Measurements from ENCODE around the gene PGBD5.

Gene PGBD5

DNA sequence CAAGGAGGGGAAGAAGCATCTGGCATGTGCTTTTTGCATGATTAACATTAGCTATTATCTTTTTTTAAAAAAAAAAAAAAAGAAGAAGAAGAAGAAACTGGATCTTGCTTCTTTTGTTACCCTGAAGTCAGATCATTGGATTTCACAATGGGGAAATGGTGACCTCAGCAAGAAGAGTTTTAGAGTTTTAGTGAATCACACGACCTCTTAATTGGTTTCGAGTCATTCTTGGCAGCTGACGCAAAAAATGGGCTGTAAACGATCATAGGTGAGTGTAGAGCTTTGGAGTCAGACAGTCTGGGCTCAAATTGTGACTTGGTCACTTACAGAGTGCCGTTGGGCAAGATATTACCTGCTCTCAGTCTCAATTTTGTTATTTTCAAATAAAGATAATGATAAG, 33.3 kb upstream of the PGBD5 start:
- Histone ChIP-seq H3K36me3 (ENCODE audit: insufficient read depth, low read length) (no peaks in the 10 kb centered on the region), H3K27ac (no peak overlapping the region), H3K9me3 (ENCODE audit: low read depth, low read length) (no peaks in the 10 kb centered on the region), H3K4me3 (no peak overlapping the region), H3K9ac (ENCODE audit: insufficient read length) (no peak overlapping the region)
- no peak for DNase-seq (ENCODE audit: low read depth, low spot score)
- no peak for TF ChIP-seq EZH2 (IDR thresholded peaks at IDR 0.05)
- no peak for TF ChIP-seq FOXP2 (optimal IDR thresholded peaks at IDR 0.05; ENCODE audit: control extremely low read depth, extremely low read length, insufficient read depth)
- TF ChIP-seq POLR2AphosphoS5 (IDR thresholded peaks at IDR 0.05; ENCODE audit: borderline replicate concordance, low read depth, low read length), result no peak

DNA sequence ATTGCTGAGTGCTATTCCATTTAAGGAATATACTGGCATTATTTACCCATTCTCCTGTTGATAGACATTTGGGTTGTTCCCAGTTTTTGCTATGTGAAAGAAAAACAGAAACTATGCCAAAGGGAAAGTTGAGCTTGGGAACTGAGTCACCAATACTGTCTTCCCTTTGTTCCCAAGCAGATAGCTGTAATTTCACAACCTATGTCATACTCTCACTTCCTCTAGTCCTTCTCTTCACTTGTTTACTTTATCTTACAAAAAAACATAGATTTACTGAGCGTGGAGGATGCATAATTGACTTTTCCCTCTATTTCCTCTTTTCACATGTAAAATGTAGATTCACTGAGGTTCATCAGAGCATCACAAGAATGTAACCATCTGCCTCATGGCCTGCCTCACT, 32.4 kb upstream of the PGBD5 start:
- no peaks in the 10 kb centered on the region for H3K9me3 ChIP-seq (ENCODE audit: low read depth, low read length)
- no peak overlapping the region for H3K27ac ChIP-seq
- no peak for DNase-seq (ENCODE audit: low read depth, low spot score)
- no peaks in the 10 kb centered on the region for H3K36me3 ChIP-seq (ENCODE audit: insufficient read depth, low read length)
- H3K9ac ChIP-seq (ENCODE audit: insufficient read length), result no peak overlapping the region
- no peak overlapping the region for H3K4me3 ChIP-seq
- TF ChIP-seq FOXP2 (optimal IDR thresholded peaks at IDR 0.05; ENCODE audit: control extremely low read depth, extremely low read length, insufficient read depth) (no peak), EZH2 (IDR thresholded peaks at IDR 0.05) (no peak), POLR2AphosphoS5 (IDR thresholded peaks at IDR 0.05; ENCODE audit: borderline replicate concordance, low read depth, low read length) (no peak)

DNA sequence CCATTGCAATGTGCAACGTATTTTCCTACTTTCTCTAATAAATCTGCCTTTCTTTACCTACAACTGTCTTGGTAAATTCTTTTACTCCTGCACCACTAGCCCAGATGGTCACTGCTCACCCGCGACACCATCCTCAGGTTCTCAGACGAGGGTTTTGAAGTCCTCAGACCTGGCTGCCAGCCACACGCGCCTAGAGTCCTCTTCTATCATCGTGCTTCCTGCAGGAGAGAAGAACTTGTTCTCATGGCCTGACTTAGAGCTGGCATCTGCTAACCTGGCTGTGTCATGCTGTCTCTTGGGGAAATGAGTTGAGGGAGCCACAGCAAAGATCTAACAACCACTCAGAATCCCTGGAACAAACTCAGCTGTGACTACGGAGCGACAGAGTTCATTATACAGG, 30.3 kb upstream of the PGBD5 start:
- Histone ChIP-seq H3K9me3 (ENCODE audit: low read depth, low read length) (no peaks in the 10 kb centered on the region), H3K9ac (ENCODE audit: insufficient read length) (no peak overlapping the region), H3K36me3 (ENCODE audit: insufficient read depth, low read length) (no peaks in the 10 kb centered on the region), H3K27ac (no peak overlapping the region), H3K4me3 (no peak overlapping the region)
- DNase-seq (ENCODE audit: low read depth, low spot score), result no peak
- TF ChIP-seq FOXP2 (optimal IDR thresholded peaks at IDR 0.05; ENCODE audit: control extremely low read depth, extremely low read length, insufficient read depth) (no peak), EZH2 (IDR thresholded peaks at IDR 0.05) (no peak), POLR2AphosphoS5 (IDR thresholded peaks at IDR 0.05; ENCODE audit: borderline replicate concordance, low read depth, low read length) (no peak)

- Histone ChIP-seq H3K36me3 (ENCODE audit: insufficient read depth, low read length) (no peaks in the 10 kb centered on the region), H3K9me3 (ENCODE audit: low read depth, low read length) (no peaks in the 10 kb centered on the region), H3K9ac (ENCODE audit: insufficient read length) (no peak overlapping the region), H3K27ac (no peak overlapping the region), H3K4me3 (no peak overlapping the region)
- no peak for TF ChIP-seq FOXP2 (optimal IDR thresholded peaks at IDR 0.05; ENCODE audit: control extremely low read depth, extremely low read length, insufficient read depth)
- no peak for DNase-seq (ENCODE audit: low read depth, low spot score)
Measured at GRCh38 chr1:230455291-230455690, 29.2 kb upstream of the PGBD5 start.

GRCh38 chr1:230453377-230453776, 27.2 kb upstream of the PGBD5 start:
- no peak overlapping the region for H3K9ac ChIP-seq (ENCODE audit: insufficient read length)
- no peaks in the 10 kb centered on the region for H3K36me3 ChIP-seq (ENCODE audit: insufficient read depth, low read length)
- DNase-seq (ENCODE audit: low read depth, low spot score), result no peak
- no peaks in the 10 kb centered on the region for H3K9me3 ChIP-seq (ENCODE audit: low read depth, low read length)
- no peak for TF ChIP-seq FOXP2 (optimal IDR thresholded peaks at IDR 0.05; ENCODE audit: control extremely low read depth, extremely low read length, insufficient read depth)
- TF ChIP-seq POLR2AphosphoS5 (IDR thresholded peaks at IDR 0.05; ENCODE audit: borderline replicate concordance, low read depth, low read length), result no peak
- no peak for TF ChIP-seq EZH2 (IDR thresholded peaks at IDR 0.05)
- H3K4me3 ChIP-seq, result no peak overlapping the region
- no peak overlapping the region for H3K27ac ChIP-seq

DNA sequence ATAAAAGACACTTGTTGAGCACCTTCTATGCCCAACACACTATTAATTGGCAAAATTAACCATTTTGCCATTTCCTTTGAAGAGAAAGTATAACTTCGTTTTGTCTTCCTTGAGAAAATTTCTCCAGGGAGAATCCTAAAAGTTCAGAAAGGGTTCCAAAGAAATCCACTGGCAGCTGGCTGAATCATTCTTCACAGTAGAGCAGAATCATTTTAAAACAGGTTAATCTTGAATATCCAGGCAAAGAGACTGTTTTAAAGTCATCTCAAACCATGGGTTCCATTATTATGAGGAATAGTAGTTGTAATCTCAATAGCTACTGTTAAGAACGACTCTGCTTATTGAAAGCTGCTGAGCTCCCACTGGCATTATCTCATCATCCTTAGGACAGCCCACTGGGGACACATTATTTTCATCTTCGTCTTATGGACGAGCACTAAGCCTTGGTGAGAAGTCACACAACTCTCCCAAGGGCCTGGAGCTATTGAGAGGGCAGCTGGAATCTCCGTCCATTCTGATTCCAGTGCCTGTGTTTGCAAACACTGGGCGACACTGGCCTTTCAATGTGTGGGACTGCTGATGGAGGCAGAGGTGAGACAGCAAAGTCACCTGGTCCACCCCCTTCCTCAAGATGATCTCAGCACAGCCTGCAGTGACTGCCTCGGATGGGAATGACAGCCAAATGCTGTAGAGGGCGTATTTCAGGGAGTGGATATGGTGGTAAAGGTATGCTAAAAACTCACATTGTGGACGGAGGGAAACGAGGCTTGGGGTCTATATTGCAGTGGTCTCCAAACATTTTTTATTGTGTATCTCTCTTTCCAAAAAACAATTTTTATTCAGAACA, 15.3 kb upstream of the PGBD5 start:
- TF ChIP-seq EZH2 (IDR thresholded peaks at IDR 0.05), result no peak
- TF ChIP-seq FOXP2 (optimal IDR thresholded peaks at IDR 0.05; ENCODE audit: control extremely low read depth, extremely low read length, insufficient read depth), result no peak
- no peak for TF ChIP-seq POLR2AphosphoS5 (IDR thresholded peaks at IDR 0.05; ENCODE audit: borderline replicate concordance, low read depth, low read length)
- DNase-seq (ENCODE audit: low read depth, low spot score), result no peak
- Histone ChIP-seq H3K9me3 (ENCODE audit: low read depth, low read length) (peaks cover 4% of the 10 kb centered on the region; the same call in 1 of the 2 replicates), H3K36me3 (ENCODE audit: insufficient read depth, low read length) (no peaks in the 10 kb centered on the region), H3K4me3 (no peak overlapping the region), H3K27ac (no peak overlapping the region), H3K9ac (ENCODE audit: insufficient read length) (no peak overlapping the region)

GRCh38 chr1:230435108-230435507, 9.0 kb upstream of the PGBD5 start:
- H3K9me3 ChIP-seq (ENCODE audit: low read depth, low read length), result no peaks in the 10 kb centered on the region
- TF ChIP-seq POLR2AphosphoS5 (IDR thresholded peaks at IDR 0.05; ENCODE audit: borderline replicate concordance, low read depth, low read length) (no peak), EZH2 (IDR thresholded peaks at IDR 0.05) (no peak), FOXP2 (optimal IDR thresholded peaks at IDR 0.05; ENCODE audit: control extremely low read depth, extremely low read length, insufficient read depth) (no peak)
- H3K4me3 ChIP-seq, result no peak overlapping the region
- H3K9ac ChIP-seq (ENCODE audit: insufficient read length), result no peak overlapping the region
- H3K36me3 ChIP-seq (ENCODE audit: insufficient read depth, low read length), result no peaks in the 10 kb centered on the region
- no peak for DNase-seq (ENCODE audit: low read depth, low spot score)
- no peak overlapping the region for H3K27ac ChIP-seq

DNA sequence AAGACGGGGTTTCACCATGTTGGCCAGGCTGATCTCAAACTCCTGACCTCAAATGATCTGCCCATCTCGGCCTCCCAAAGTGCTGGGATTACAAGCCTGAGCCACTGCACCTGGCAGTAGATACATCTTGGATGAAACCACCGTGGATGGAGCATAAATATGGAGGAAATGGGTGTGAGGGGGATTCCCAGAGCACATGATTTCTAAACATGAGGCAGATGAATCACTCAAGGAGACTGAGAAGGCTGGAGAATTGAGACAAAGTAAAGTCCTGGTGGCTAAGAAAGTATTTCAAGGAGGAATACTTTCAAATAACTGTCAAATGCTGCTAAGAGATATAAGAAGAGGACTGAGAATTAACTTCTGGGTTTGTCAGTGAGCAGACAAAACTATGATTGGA, 5.4 kb upstream of the PGBD5 start:
- H3K4me3 ChIP-seq, result no peak overlapping the region
- no peak overlapping the region for H3K9ac ChIP-seq (ENCODE audit: insufficient read length)
- no peak overlapping the region for H3K27ac ChIP-seq
- H3K9me3 ChIP-seq (ENCODE audit: low read depth, low read length), result no peaks in the 10 kb centered on the region
- no peaks in the 10 kb centered on the region for H3K36me3 ChIP-seq (ENCODE audit: insufficient read depth, low read length)
- DNase-seq (ENCODE audit: low read depth, low spot score), result no peak
- TF ChIP-seq POLR2AphosphoS5 (IDR thresholded peaks at IDR 0.05; ENCODE audit: borderline replicate concordance, low read depth, low read length) (no peak), EZH2 (IDR thresholded peaks at IDR 0.05) (no peak), FOXP2 (optimal IDR thresholded peaks at IDR 0.05; ENCODE audit: control extremely low read depth, extremely low read length, insufficient read depth) (no peak)

DNA sequence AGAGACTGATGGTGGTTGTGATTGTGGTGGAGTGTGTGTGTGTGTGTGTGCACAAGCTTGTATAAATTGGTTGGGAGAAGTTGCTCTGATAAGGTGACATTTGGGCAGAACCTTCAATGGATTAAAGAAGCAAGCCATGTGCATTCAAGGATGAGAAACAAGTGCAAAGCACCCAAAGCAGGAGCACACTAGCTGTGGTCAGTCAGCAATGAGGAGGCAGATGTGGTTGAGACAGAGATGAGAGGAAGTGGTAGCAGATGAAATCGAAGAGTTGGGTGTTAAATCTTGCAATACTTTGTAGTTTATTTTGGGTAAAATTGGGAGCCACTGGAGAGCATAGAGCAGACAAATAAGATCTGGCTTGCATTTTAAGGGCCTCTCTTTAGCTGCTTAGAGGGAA, 4.4 kb upstream of the PGBD5 start:
- Histone ChIP-seq H3K9ac (ENCODE audit: insufficient read length) (no peak overlapping the region), H3K36me3 (ENCODE audit: insufficient read depth, low read length) (no peaks in the 10 kb centered on the region), H3K4me3 (no peak overlapping the region), H3K27ac (no peak overlapping the region), H3K9me3 (ENCODE audit: low read depth, low read length) (no peaks in the 10 kb centered on the region)
- no peak for DNase-seq (ENCODE audit: low read depth, low spot score)
- TF ChIP-seq POLR2AphosphoS5 (IDR thresholded peaks at IDR 0.05; ENCODE audit: borderline replicate concordance, low read depth, low read length) (no peak), EZH2 (IDR thresholded peaks at IDR 0.05) (no peak), FOXP2 (optimal IDR thresholded peaks at IDR 0.05; ENCODE audit: control extremely low read depth, extremely low read length, insufficient read depth) (no peak)
